ENCODE data around the gene GSTT4. TPM values are rescaled to one million over a fixed set of nuclear protein-coding genes. Genes with fewer than 3 reads are reported as not detected.
"Not testable (repeated sequence)": the region's sequence is repeated elsewhere in the genome, so short reads cannot be mapped to it uniquely, and the experiment has no call there.

The GSTT4 gene
- total RNA-seq, 1 donor from 2014 or later: not detected

DNA sequence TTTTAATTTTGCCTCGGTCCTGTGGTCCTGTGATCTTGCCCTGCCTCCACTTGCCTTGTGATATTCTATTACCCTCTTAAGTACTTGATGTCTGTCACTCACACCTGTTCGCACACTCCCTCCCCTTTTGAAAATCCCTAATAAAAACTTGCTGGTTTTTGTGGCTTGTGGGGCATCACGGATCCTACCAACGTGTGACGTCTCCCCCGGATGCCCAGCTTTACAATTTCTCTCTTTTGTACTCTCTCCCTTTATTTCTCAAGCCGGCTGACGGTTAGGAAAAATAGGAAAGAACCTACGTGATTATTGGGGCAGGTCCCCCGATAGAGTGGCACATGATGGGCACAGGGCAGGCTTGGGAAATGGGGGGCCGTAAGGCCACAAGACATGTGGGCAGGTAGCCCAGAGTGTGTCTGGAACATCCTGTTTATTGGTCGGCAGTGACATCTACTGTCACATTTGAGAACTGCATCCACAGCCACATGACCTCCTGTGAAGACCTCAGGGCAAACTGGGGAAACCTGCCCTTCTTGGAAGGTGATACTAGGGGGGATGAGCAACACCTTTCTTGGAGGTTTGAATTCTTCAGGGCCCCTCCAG, 48.9 kb downstream of the GSTT4 start:
- DNase-seq (ENCODE audit: low spot score in 2 of 2): peak; percentile 59 to 64
- FAIRE-seq: not testable (repeated sequence)

GRCh38 chr22:23955886-23956285, 49.4 kb downstream of the GSTT4 start:
- not testable (repeated sequence) for FAIRE-seq; DNase-seq (ENCODE audit: low spot score in 2 of 2)

DNA sequence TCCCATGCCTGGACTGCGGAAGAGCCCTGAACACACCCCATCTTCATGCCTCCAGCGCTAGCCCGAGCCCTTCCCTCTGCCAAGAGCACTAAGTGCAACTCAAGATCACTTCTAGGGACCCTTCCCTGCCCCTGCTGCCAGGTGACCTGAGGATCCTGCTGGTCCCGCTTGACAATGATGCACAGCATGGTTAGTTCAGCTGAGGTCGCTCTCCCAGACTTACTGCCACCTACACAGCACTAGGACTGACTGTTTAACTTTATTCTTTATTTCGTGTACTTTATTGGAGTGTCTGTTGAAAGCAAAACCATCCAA, 50.3 kb downstream of the GSTT4 start:
- not testable (repeated sequence) for DNase-seq (ENCODE audit: low spot score in 2 of 2); FAIRE-seq

GRCh38 chr22:23954193-23954990, 50.9 kb downstream of the GSTT4 start:
- FAIRE-seq; DNase-seq (ENCODE audit: low spot score in 2 of 2): not testable (repeated sequence)

GRCh38 chr22:23953485-23953884, 51.8 kb downstream of the GSTT4 start:
- not testable (repeated sequence) for FAIRE-seq; DNase-seq (ENCODE audit: low spot score in 2 of 2)

DNA sequence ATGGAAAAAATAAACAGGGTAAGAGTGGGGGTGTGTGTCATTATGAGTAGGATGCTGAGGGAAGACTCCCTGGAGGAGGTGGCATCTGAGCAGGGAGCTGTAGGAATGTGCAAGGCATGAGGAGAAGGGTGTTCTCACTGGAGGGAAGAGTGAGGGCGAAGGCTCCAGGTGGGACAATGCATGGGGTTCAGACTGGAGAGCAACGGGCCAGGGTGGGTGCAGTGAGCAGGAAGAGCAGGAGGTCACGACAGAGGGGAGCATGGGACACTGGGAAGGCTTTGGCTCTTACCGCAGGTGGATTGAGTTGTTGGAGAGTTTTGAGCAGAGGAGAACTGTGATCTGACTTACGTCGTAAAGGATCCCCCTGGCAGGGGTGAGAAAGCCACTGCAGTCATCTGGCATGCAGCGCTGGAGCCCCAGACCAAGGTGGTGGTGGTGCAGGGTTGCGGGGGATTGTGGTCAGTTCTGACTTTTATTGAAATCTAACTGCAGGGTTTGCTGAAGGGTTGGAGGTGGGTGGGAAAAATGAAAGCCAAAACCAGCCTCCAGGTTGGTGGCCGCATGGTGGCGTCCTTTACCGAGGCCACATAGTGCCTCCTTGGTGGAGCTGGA, 52.4 kb downstream of the GSTT4 start:
- not testable (repeated sequence) for FAIRE-seq; DNase-seq (ENCODE audit: low spot score in 2 of 2)

DNA sequence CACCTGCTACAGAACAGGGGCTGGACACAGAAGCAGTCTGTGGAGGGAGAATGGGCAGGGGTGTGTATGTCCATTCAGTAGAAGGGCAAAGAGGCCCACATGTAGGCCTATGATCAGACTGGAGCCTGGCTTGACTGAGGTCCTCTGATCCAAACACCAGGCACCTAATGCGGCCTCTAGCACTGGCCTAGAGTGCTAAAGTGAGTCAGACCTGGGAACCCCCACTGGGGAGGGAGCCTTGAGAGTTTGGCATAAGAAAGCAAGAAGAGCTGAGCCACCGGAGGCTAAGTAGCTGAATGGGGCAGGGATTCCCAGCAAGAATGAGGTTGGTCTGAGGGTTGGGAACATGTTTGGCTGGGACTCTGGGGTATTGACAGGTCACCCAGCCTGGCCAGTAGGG, 53.9 kb downstream of the GSTT4 start:
- not testable (repeated sequence) for DNase-seq (ENCODE audit: low spot score in 2 of 2); FAIRE-seq

- not testable (repeated sequence) for DNase-seq (ENCODE audit: low spot score in 2 of 2); FAIRE-seq
These were observed 55.5 kb downstream of the GSTT4 start for GRCh38 chr22:23949764-23950163.

Other genes starting within 250 kb of the GSTT4 start
- gene C22orf15, start 242.5 kb downstream of the GSTT4 start, total RNA-seq: not detected
- gene CHCHD10, start 237.5 kb downstream of the GSTT4 start, total RNA-seq: 5.3 TPM
- 18.8 TPM for gene MMP11, start 232.6 kb downstream of the GSTT4 start, total RNA-seq
- gene SMARCB1, start 218.5 kb downstream of the GSTT4 start, total RNA-seq: 25.7 TPM
- 0.82 TPM for gene DERL3, start 166.4 kb downstream of the GSTT4 start, total RNA-seq
- gene SLC2A11, start 147.6 kb downstream of the GSTT4 start, total RNA-seq: 11.4 TPM
- 128 TPM for gene MIF, start 111.1 kb downstream of the GSTT4 start, total RNA-seq
- gene GSTT2B, start 44.3 kb downstream of the GSTT4 start, total RNA-seq: 2.0 TPM
- gene DDTL, start 38.6 kb downstream of the GSTT4 start, total RNA-seq: 3.7 TPM
- gene DDT, start 31.0 kb downstream of the GSTT4 start, total RNA-seq: 24.9 TPM
- 0.41 TPM for gene GSTT2, start 25.3 kb downstream of the GSTT4 start, total RNA-seq
- gene CABIN1, start 5.9 kb upstream of the GSTT4 start, total RNA-seq: 30.2 TPM
- gene SUSD2, start 176.0 kb upstream of the GSTT4 start, total RNA-seq: under 0.01 TPM
- gene GGT5, start 239.6 kb upstream of the GSTT4 start, total RNA-seq: 0.41 TPM

Measured in frontal cortex (tissue), 4 donors.